Parathyroid adenoma (tissue), 2 donors: Measurements from ENCODE around the gene PCDHGB6.
"Not testable (repeated sequence)": the region's sequence is repeated elsewhere in the genome, so short reads cannot be mapped to it uniquely, and the experiment has no call there.

Experiments used
- H2AFZ ChIP-seq: fragments of 300-600 bp; sonication (generic); one replicate; pipeline ENCODE4 v1.7.0; 2017; ENCODE audit warnings: antibody characterized with exemption, mild to moderate bottlenecking
- H3K27ac ChIP-seq: fragments of 300-600 bp; sonication (generic); one replicate; pipeline ENCODE4 v1.7.0; 2017
- H3K27me3 ChIP-seq: fragments of 300-600 bp; sonication (generic); one replicate; pipeline ENCODE4 v1.7.0; 2017; ENCODE audit warnings: low read length; ENCODE audit not compliant: control insufficient read depth, insufficient read depth
- H3K36me3 ChIP-seq: fragments of 300-600 bp; sonication (generic); one replicate; pipeline ENCODE4 v1.7.0; 2017; ENCODE audit warnings: low read length; ENCODE audit not compliant: control insufficient read depth, insufficient read depth
- H3K4me1 ChIP-seq: fragments of 300-600 bp; sonication (generic); one replicate; pipeline ENCODE4 v1.7.0; 2017; ENCODE audit warnings: control low read depth
- H3K4me2 ChIP-seq: fragments of 300-600 bp; sonication (generic); one replicate; pipeline ENCODE4 v1.7.0; 2017; ENCODE audit warnings: low read length
- H3K4me3 ChIP-seq: fragments of 300-600 bp; sonication (generic); one replicate; pipeline ENCODE4 v1.7.0; 2017; ENCODE audit warnings: low read depth, low read length
- H3K79me2 ChIP-seq: fragments of 300-600 bp; sonication (generic); one replicate; pipeline ENCODE4 v1.7.0; 2017; ENCODE audit warnings: control low read depth
- H3K9ac ChIP-seq: fragments of 300-600 bp; sonication (generic); one replicate; pipeline ENCODE4 v1.7.0; 2017; ENCODE audit warnings: mild to moderate bottlenecking
- H3K9me3 ChIP-seq: fragments of 300-600 bp; sonication (generic); one replicate; pipeline ENCODE4 v1.7.0; 2017; ENCODE audit warnings: low read length; ENCODE audit not compliant: control insufficient read depth
- TF ChIP-seq, protein P1 (sequence below): fragments of 300-600 bp; sonication (generic); IDR thresholded peaks from one replicate; pipeline ENCODE4 v1.7.0; 2017; ENCODE audit warnings: antibody characterized with exemption, mild to moderate bottlenecking
- donor health status: primary hyperparathyroidism.

The PCDHGB6 gene

DNA sequence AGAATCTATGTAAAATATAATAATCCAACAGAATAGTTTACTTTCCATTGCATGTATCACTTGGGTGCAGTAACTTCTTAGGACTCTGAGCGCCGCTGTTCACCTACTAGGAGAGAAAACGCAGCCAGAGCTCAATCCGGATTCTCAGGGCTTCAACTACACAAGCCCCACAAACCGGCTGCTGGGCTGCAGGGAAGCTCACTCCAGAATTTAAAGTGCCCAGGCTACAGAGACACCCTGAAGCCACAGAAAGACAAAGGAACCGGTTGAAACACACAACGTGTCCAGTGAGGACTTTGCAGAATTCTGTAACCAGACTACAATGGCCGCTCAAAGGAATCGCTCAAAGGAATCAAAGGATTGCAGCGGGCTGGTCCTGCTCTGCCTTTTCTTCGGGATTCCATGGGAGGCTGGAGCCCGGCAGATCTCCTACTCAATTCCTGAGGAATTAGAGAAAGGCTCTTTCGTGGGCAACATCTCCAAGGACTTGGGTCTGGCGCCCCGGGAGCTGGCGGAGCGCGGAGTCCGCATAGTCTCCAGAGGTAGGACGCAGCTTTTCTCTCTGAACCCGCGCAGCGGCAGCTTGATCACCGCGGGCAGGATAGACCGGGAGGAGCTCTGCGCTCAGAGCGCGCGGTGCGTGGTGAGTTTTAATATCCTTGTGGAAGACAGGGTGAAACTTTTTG, 5.2 kb downstream of the PCDHGB6 start, which contains the start of gene PCDHGA10:
Gene PCDHGA10, plus strand, starts transcription at position 134 of the 686 bp plus-strand sequence. Its CDS starts 189 bp downstream, at position 323.
- H3K79me2 ChIP-seq, result no peaks in the 10 kb centered on the region
- TF ChIP-seq, protein P1, sequence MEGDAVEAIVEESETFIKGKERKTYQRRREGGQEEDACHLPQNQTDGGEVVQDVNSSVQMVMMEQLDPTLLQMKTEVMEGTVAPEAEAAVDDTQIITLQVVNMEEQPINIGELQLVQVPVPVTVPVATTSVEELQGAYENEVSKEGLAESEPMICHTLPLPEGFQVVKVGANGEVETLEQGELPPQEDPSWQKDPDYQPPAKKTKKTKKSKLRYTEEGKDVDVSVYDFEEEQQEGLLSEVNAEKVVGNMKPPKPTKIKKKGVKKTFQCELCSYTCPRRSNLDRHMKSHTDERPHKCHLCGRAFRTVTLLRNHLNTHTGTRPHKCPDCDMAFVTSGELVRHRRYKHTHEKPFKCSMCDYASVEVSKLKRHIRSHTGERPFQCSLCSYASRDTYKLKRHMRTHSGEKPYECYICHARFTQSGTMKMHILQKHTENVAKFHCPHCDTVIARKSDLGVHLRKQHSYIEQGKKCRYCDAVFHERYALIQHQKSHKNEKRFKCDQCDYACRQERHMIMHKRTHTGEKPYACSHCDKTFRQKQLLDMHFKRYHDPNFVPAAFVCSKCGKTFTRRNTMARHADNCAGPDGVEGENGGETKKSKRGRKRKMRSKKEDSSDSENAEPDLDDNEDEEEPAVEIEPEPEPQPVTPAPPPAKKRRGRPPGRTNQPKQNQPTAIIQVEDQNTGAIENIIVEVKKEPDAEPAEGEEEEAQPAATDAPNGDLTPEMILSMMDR, result no peak
- H3K4me1 ChIP-seq, result no peaks in the 10 kb centered on the region
- H3K4me3 ChIP-seq, result peak within 1 kb of the TSS; percentile 48
- H3K9ac ChIP-seq, result no peak within 1 kb of the TSS
- H2AFZ ChIP-seq, result no peak within 1 kb of the TSS
- H3K4me2 ChIP-seq, result peak within 1 kb of the TSS; percentile 28
- peak within 1 kb of the TSS; percentile 33 for H3K27ac ChIP-seq
- H3K27me3 ChIP-seq, result no peaks in the 10 kb centered on the region
- H3K36me3 ChIP-seq, result peaks cover 5% of the 10 kb centered on the region
- peaks cover 6% of the 10 kb centered on the region for H3K9me3 ChIP-seq

DNA sequence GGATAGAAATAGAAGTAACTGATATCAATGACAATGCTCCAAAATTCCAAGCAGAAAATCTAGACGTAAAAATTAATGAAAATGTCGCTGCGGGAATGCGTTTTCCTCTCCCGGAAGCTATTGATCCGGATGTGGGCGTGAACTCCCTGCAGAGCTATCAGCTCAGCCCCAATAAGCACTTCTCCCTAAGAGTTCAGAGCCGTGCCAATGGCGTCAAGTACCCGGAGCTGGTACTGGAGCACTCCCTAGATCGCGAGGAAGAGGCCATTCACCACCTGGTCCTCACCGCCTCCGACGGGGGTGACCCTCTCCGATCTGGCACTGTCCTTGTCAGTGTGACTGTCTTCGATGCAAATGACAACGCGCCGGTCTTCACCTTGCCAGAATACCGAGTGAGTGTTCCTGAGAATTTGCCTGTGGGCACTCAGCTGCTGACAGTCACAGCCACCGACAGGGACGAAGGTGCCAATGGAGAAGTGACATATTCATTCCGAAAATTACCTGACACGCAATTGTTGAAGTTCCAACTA, 5.8 kb downstream of the PCDHGB6 start:
- peaks cover 7% of the 10 kb centered on the region for H3K36me3 ChIP-seq
- peaks cover 10% of the 10 kb centered on the region for H3K9me3 ChIP-seq
- no peak overlapping the region for H2AFZ ChIP-seq
- no peaks in the 10 kb centered on the region for H3K4me1 ChIP-seq
- H3K27me3 ChIP-seq, result no peaks in the 10 kb centered on the region
- H3K4me3 ChIP-seq, result peak overlapping the region; percentile 48
- no peak overlapping the region for H3K27ac ChIP-seq
- no peak overlapping the region for H3K4me2 ChIP-seq
- H3K79me2 ChIP-seq, result no peaks in the 10 kb centered on the region
- TF ChIP-seq, protein P1, result no peak
- no peak overlapping the region for H3K9ac ChIP-seq

DNA sequence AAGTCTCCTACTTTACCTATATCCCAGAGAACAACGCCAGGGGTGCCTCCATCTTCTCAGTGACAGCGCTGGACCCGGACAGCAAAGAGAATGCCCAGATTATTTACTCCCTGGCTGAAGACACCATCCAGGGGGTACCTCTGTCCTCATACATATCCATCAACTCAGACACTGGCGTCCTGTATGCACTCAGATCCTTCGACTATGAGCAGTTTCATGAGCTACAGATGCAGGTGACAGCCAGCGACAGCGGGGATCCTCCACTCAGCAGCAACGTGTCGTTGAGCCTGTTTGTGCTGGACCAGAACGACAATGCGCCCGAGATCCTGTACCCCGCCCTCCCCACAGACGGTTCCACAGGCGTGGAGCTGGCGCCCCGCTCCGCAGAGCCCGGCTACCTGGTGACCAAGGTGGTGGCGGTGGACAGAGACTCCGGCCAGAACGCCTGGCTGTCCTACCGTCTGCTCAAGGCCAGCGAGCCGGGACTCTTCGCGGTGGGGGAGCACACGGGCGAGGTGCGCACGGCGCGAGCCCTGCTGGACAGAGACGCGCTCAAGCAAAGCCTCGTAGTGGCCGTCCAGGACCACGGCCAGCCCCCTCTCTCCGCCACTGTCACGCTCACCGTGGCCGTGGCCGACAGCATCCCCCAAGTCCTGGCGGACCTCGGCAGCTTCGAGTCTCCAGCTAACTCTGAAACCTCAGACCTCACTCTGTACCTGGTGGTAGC, 6.9 kb downstream of the PCDHGB6 start:
- not testable (repeated sequence) for H3K79me2 ChIP-seq, H3K4me1 ChIP-seq, H3K27ac ChIP-seq, H3K9ac ChIP-seq, H3K36me3 ChIP-seq, H2AFZ ChIP-seq, H3K9me3 ChIP-seq, H3K27me3 ChIP-seq, H3K4me3 ChIP-seq, H3K4me2 ChIP-seq

DNA sequence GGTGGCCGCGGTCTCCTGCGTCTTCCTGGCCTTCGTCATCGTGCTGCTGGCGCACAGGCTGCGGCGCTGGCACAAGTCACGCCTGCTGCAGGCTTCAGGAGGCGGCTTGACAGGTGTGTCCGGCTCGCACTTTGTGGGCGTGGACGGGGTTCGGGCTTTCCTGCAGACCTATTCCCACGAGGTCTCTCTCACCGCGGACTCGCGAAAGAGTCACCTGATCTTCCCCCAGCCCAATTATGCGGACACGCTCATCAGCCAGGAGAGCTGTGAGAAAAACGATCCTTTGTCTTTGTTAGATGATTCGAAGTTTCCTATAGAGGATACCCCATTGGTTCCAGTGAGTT, 7.4 kb downstream of the PCDHGB6 start:
- not testable (repeated sequence) for H3K4me2 ChIP-seq, H3K9me3 ChIP-seq, H3K27me3 ChIP-seq, H3K27ac ChIP-seq, H3K4me1 ChIP-seq, H3K4me3 ChIP-seq, H2AFZ ChIP-seq, H3K79me2 ChIP-seq, H3K9ac ChIP-seq
- H3K36me3 ChIP-seq, result peaks cover 11% of the 10 kb centered on the region

DNA sequence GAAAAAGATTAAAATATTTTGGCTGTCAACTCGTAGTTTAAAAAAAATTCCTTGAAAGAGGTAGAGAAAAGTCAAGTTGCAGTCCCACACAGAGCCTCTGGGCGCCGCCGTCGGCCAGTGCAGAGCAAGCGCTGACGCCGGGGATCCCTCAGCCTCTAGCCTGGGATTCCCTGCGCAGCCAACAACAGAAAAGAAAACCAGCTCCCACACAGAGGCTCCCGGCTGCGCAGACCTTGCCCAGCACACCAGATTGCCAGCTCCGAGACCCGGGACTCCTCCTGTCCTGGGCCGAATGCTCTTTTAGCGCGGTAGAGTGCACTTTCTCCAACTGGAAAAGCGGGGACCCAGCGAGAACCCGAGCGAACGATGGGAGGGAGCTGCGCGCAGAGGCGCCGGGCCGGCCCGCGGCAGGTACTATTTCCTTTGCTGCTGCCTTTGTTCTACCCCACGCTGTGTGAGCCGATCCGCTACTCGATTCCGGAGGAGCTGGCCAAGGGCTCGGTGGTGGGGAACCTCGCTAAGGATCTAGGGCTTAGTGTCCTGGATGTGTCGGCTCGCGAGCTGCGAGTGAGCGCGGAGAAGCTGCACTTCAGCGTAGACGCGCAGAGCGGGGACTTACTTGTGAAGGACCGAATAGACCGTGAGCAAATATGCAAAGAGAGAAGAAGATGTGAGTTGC, 9.8 kb downstream of the PCDHGB6 start, which contains the start of gene PCDHGB7:
Gene PCDHGB7, plus strand, starts transcription at position 184 of the 679 bp plus-strand sequence. Its CDS starts 183 bp downstream, at position 367.
- TF ChIP-seq, protein P1, result peak; percentile 60
- not testable (repeated sequence) for H3K79me2 ChIP-seq, H3K27me3 ChIP-seq, H3K9ac ChIP-seq, H3K4me1 ChIP-seq
- Histone ChIP-seq H3K4me2 (peak within 1 kb of the TSS; percentile 44), H3K36me3 (peaks cover 18% of the 10 kb centered on the region), H3K4me3 (peak within 1 kb of the TSS; percentile 49), H2AFZ (peak within 1 kb of the TSS; percentile 57), H3K27ac (peak within 1 kb of the TSS; percentile 63), H3K9me3 (peaks cover 11% of the 10 kb centered on the region)
